SU-DHL-6 (cell line): ENCODE measurements around the gene FAM174A.

Experiments
- EZH2phosphoT487 ChIP-seq: fragments of 200-600 bp; sonication (generic), shearing (Covaris generic); conservative IDR thresholded peaks from 2 replicates; pipeline ENCODE4 v1.6.1; 2018; ENCODE audit warnings: mild to moderate bottlenecking, antibody characterized with exemption, low read length, moderate library complexity, mixed read lengths
- TF ChIP-seq, protein P1 (sequence below): fragments of 200-600 bp; sonication (generic); IDR thresholded peaks from one replicate; pipeline ENCODE4 v1.5.1; 2017; ENCODE audit warnings: antibody characterized with exemption, mild to moderate bottlenecking, low read length, moderate library complexity; ENCODE audit not compliant: insufficient read depth, poor library complexity, severe bottlenecking

DNA sequence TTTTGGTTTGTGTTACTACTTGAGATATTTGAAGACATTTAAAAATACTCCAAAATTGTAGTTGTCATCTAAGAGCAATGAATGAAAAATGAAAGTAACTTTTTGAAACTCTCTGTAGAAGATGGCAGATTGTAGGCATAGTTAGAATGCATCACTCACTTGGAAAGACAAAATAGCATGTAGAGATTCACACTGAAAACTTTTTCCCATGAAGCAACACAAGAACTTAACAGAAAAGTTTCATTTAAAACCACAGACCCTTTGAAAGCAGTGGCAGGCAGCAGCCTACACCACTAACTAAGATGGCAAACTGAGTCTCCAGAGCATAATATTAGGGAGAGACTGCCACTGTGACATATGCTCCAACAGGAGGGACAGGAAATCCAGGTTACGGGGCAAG lies 18.9 kb upstream of the FAM174A start:
- TF ChIP-seq, protein P1, sequence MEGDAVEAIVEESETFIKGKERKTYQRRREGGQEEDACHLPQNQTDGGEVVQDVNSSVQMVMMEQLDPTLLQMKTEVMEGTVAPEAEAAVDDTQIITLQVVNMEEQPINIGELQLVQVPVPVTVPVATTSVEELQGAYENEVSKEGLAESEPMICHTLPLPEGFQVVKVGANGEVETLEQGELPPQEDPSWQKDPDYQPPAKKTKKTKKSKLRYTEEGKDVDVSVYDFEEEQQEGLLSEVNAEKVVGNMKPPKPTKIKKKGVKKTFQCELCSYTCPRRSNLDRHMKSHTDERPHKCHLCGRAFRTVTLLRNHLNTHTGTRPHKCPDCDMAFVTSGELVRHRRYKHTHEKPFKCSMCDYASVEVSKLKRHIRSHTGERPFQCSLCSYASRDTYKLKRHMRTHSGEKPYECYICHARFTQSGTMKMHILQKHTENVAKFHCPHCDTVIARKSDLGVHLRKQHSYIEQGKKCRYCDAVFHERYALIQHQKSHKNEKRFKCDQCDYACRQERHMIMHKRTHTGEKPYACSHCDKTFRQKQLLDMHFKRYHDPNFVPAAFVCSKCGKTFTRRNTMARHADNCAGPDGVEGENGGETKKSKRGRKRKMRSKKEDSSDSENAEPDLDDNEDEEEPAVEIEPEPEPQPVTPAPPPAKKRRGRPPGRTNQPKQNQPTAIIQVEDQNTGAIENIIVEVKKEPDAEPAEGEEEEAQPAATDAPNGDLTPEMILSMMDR: no peak
- no peak for TF ChIP-seq EZH2phosphoT487
